ENCODE results near the gene CSH2.

The CSH2 gene

GRCh38 chr17:63833741-63834373, 39.6 kb downstream of the CSH2 start:
- H3K4me1 ChIP-seq, result peaks cover 15% of the 10 kb centered on the region
- H3K27me3 ChIP-seq (ENCODE audit: control insufficient read depth, insufficient read depth, low read length), result no peaks in the 10 kb centered on the region
- TF ChIP-seq, protein P1, sequence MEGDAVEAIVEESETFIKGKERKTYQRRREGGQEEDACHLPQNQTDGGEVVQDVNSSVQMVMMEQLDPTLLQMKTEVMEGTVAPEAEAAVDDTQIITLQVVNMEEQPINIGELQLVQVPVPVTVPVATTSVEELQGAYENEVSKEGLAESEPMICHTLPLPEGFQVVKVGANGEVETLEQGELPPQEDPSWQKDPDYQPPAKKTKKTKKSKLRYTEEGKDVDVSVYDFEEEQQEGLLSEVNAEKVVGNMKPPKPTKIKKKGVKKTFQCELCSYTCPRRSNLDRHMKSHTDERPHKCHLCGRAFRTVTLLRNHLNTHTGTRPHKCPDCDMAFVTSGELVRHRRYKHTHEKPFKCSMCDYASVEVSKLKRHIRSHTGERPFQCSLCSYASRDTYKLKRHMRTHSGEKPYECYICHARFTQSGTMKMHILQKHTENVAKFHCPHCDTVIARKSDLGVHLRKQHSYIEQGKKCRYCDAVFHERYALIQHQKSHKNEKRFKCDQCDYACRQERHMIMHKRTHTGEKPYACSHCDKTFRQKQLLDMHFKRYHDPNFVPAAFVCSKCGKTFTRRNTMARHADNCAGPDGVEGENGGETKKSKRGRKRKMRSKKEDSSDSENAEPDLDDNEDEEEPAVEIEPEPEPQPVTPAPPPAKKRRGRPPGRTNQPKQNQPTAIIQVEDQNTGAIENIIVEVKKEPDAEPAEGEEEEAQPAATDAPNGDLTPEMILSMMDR (IDR thresholded peaks at IDR 0.05), result no peak
- no peaks in the 10 kb centered on the region for H3K9me3 ChIP-seq (ENCODE audit: control insufficient read depth, low read length)
- H3K79me2 ChIP-seq, result peaks cover 21% of the 10 kb centered on the region
- no peak overlapping the region for H3K9ac ChIP-seq
- H2AFZ ChIP-seq, result no peak overlapping the region
- no peaks in the 10 kb centered on the region for H3K36me3 ChIP-seq (ENCODE audit: control insufficient read depth, insufficient read depth, low read length)
- no peak overlapping the region for H3K4me3 ChIP-seq (ENCODE audit: low read depth, low read length)
- H3K27ac ChIP-seq, result no peak overlapping the region
- no peak overlapping the region for H3K4me2 ChIP-seq (ENCODE audit: low read length)

GRCh38 chr17:63833026-63833740, 40.3 kb downstream of the CSH2 start:
- TF ChIP-seq, protein P1 (IDR thresholded peaks at IDR 0.05), result no peak
- Histone ChIP-seq H3K4me2 (ENCODE audit: low read length) (no peak overlapping the region), H3K4me1 (peaks cover 20% of the 10 kb centered on the region), H3K27ac (no peak overlapping the region), H3K79me2 (peaks cover 18% of the 10 kb centered on the region), H2AFZ (no peak overlapping the region), H3K9ac (no peak overlapping the region), H3K4me3 (ENCODE audit: low read depth, low read length) (no peak overlapping the region), H3K9me3 (ENCODE audit: control insufficient read depth, low read length) (no peaks in the 10 kb centered on the region), H3K27me3 (ENCODE audit: control insufficient read depth, insufficient read depth, low read length) (no peaks in the 10 kb centered on the region), H3K36me3 (ENCODE audit: control insufficient read depth, insufficient read depth, low read length) (no peaks in the 10 kb centered on the region)

DNA sequence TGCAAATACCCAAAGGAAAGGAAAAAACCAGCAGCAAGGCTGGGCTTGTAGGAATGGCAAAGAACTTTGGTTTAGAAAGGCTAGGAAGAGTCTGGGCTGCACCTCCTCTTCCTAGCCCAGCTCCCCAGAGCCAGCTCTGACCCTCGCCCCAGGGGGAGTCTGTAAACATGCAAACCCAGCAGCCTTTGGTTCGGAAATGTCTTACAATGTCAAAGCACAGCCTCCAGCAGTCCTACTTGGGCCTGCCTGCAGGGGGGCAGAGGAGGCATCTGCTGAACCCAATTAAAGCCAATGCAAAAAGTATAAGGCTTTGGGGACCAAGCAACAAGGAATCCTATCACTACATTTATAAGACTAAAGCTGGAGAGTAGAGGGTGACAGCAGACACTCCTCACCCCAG, 41.0 kb downstream of the CSH2 start:
- H3K27ac ChIP-seq, result no peak overlapping the region

GRCh38 chr17:63832014-63832413, 41.5 kb downstream of the CSH2 start:
- Histone ChIP-seq H3K4me2 (ENCODE audit: low read length) (no peak overlapping the region), H3K79me2 (peaks cover 10% of the 10 kb centered on the region), H2AFZ (no peak overlapping the region), H3K27ac (no peak overlapping the region), H3K9me3 (ENCODE audit: control insufficient read depth, low read length) (no peaks in the 10 kb centered on the region), H3K27me3 (ENCODE audit: control insufficient read depth, insufficient read depth, low read length) (no peaks in the 10 kb centered on the region), H3K4me3 (ENCODE audit: low read depth, low read length) (no peak overlapping the region), H3K4me1 (peaks cover 22% of the 10 kb centered on the region), H3K36me3 (ENCODE audit: control insufficient read depth, insufficient read depth, low read length) (no peaks in the 10 kb centered on the region), H3K9ac (no peak overlapping the region)
- TF ChIP-seq, protein P1 (IDR thresholded peaks at IDR 0.05), result no peak

More for the DNA sequence above, 41.0 kb downstream of the CSH2 start:
- peaks cover 22% of the 10 kb centered on the region for H3K4me1 ChIP-seq
- H3K27me3 ChIP-seq (ENCODE audit: control insufficient read depth, insufficient read depth, low read length), result no peaks in the 10 kb centered on the region
- no peak overlapping the region for H3K4me2 ChIP-seq (ENCODE audit: low read length)
- TF ChIP-seq, protein P1 (IDR thresholded peaks at IDR 0.05), result no peak
- H3K4me3 ChIP-seq (ENCODE audit: low read depth, low read length), result no peak overlapping the region
- no peak overlapping the region for H3K9ac ChIP-seq
- H2AFZ ChIP-seq, result no peak overlapping the region
- H3K79me2 ChIP-seq, result peaks cover 15% of the 10 kb centered on the region
- H3K36me3 ChIP-seq (ENCODE audit: control insufficient read depth, insufficient read depth, low read length), result no peaks in the 10 kb centered on the region
- no peaks in the 10 kb centered on the region for H3K9me3 ChIP-seq (ENCODE audit: control insufficient read depth, low read length)

Measured in parathyroid adenoma (tissue), 2 donors.